Esophagus squamous epithelium (tissue), 5 donors: Measurements from ENCODE around the gene CAMTA1. TPM values are rescaled to one million over a fixed set of nuclear protein-coding genes. Genes with fewer than 3 reads are reported as not detected.

Source experiments
- DNase-seq: peaks from one replicate; lab custom pipeline; 2025; lab: John Stamatoyannopoulos, UW
- H3K27ac ChIP-seq, 4 donors: fragments of 200-600 bp; sonication (generic); one replicate each; pipeline ENCODE4 v1.5.1; 2016 to 2019; ENCODE audit warnings: mild to moderate bottlenecking in 1 of 4
- H3K27me3 ChIP-seq, 4 donors: fragments of 200-600 bp; sonication (generic); 1 replicate in 3 of 4; 2 replicates in 1 of 4; pipeline versions ENCODE4 v1.5.1 to v1.6.0; 2017 to 2021; ENCODE audit warnings: antibody characterized with exemption in 1 of 4
- H3K36me3 ChIP-seq, 3 donors: fragments of 200-600 bp; sonication (generic); one replicate each; pipeline ENCODE4 v1.5.1; 2016 to 2019
- H3K4me1 ChIP-seq, 3 donors: fragments of 200-600 bp; sonication (generic); one replicate each; pipeline ENCODE4 v1.5.1; 2017 to 2019
- H3K4me3 ChIP-seq, 4 donors: fragments of 200-600 bp; sonication (generic); 1 replicate in 3 of 4; 2 replicates in 1 of 4; pipeline ENCODE4 v1.5.1; 2016 to 2019; ENCODE audit warnings: mild to moderate bottlenecking in 2 of 4, moderate library complexity in 1 of 4
- H3K9me3 ChIP-seq, 3 donors: fragments of 200-600 bp; sonication (generic); one replicate each; pipeline ENCODE4 v1.5.1; 2016 to 2019
- CTCF ChIP-seq, 6 experiments: fragments of 450-650 bp in 4 of 6; fragments of 200-600 bp in 2 of 6; sonication (generic) in 2 of 6; IDR thresholded peaks; one replicate each; pipeline ENCODE4 v1.5.1; 2016 to 2019; ENCODE audit warnings: antibody characterized with exemption in 6 of 6, mild to moderate bottlenecking in 4 of 6, moderate library complexity in 4 of 6
- POLR2A ChIP-seq, 4 donors: fragments of 450-650 bp; IDR thresholded peaks; one replicate each; pipeline ENCODE4 v1.6.1; 2017; ENCODE audit warnings: antibody characterized with exemption in 4 of 4, mild to moderate bottlenecking in 4 of 4, moderate library complexity in 3 of 4
- WGBS, 2 donors: methylation state at CpG; one replicate each; pipeline ENCODE4 v1.1.5; 2018; 5-methylcytosine and 5-hydroxymethylcytosine counted together
- intact Hi-C: fragments of 100-400 bp; cut with DNase I; formaldehyde crosslinking; loops from one replicate; pipeline ENCODE4 v1.15.0; 2022
- total RNA-seq, 4 donors: library from RNA; depleted of rRNA; stranded (reverse); fragments of >200 nt; gene quantifications; one replicate each; pipeline ENCODE4 v1.1.0, GENCODE V29; 2016
- donor health status: DM: yes; HTN: yes; CAD: no.

The CAMTA1 gene
- total RNA-seq, 4 donors from 2014 or later, result 31.3 to 77.4 (median 45.9) TPM

- Histone ChIP-seq H3K36me3 (no peaks in the 10 kb centered on the region), H3K4me1 (no peaks in the 10 kb centered on the region), H3K27me3 (peaks cover 0 to 54% (median 0%) of the 10 kb centered on the region in 4 donors), H3K4me3 (no peak overlapping the region), H3K27ac (no peak overlapping the region), H3K9me3 (no peaks in the 10 kb centered on the region)
- intact Hi-C loops, result loop anchor here (10.0 kb wide), 1 partner anchor 602 kb away; no protein-coding TSS in a partner anchor
- TF ChIP-seq POLR2A (IDR thresholded peaks at IDR 0.05) (no peak), CTCF (IDR thresholded peaks at IDR 0.05) (peak in 5 of 6 experiments; percentile 31 to 61 (median 47))
- 51 to 53% methylated on average over 7 to 12 of the region's 17 CpGs for WGBS, 2 donors
- DNase-seq, result no peak
Observed at GRCh38 chr1:7042322-7043190, 257.3 kb downstream of the CAMTA1 start.

- TF ChIP-seq POLR2A (IDR thresholded peaks at IDR 0.05) (no peak), CTCF (IDR thresholded peaks at IDR 0.05) (no peak)
- no peaks in the 10 kb centered on the region for H3K4me1 ChIP-seq
- no peak overlapping the region for H3K4me3 ChIP-seq
- intact Hi-C loops, result loop anchor here (10.0 kb wide), 1 partner anchor 602 kb away; no protein-coding TSS in a partner anchor
- H3K27me3 ChIP-seq, result peaks cover 0 to 54% (median 0%) of the 10 kb centered on the region in 4 donors
- H3K36me3 ChIP-seq, result no peaks in the 10 kb centered on the region
- WGBS, 2 donors, result 66 to 80% methylated on average over 2 to 3 of the region's 6 CpGs
- H3K27ac ChIP-seq, result no peak overlapping the region
- DNase-seq, result no peak
- no peaks in the 10 kb centered on the region for H3K9me3 ChIP-seq
Observed at GRCh38 chr1:7043191-7043549, 257.9 kb downstream of the CAMTA1 start.

- no peak for TF ChIP-seq CTCF (IDR thresholded peaks at IDR 0.05)
- TF ChIP-seq POLR2A (IDR thresholded peaks at IDR 0.05), result no peak
- intact Hi-C loops, result loop anchor here (10.0 kb wide), 1 partner anchor 601 kb away; no protein-coding TSS in a partner anchor
- DNase-seq, result no peak
- Histone ChIP-seq H3K27me3 (peaks cover 0 to 54% (median 0%) of the 10 kb centered on the region in 4 donors), H3K4me3 (no peak overlapping the region), H3K27ac (no peak overlapping the region), H3K4me1 (no peaks in the 10 kb centered on the region), H3K36me3 (no peaks in the 10 kb centered on the region), H3K9me3 (no peaks in the 10 kb centered on the region)
- 53 to 69% methylated on average over 7 to 10 of the region's 26 CpGs for WGBS, 2 donors
Observed at GRCh38 chr1:7043719-7044535, 258.7 kb downstream of the CAMTA1 start.

- Histone ChIP-seq H3K9me3 (no peaks in the 10 kb centered on the region), H3K4me3 (no peak overlapping the region), H3K27ac (no peak overlapping the region), H3K27me3 (peaks cover 0 to 60% (median 0%) of the 10 kb centered on the region in 4 donors), H3K36me3 (no peaks in the 10 kb centered on the region), H3K4me1 (no peaks in the 10 kb centered on the region)
- DNase-seq, result no peak
- intact Hi-C loops, result loop anchor here (10.0 kb wide), 1 partner anchor 599 kb away; no protein-coding TSS in a partner anchor
- no peak for TF ChIP-seq POLR2A (IDR thresholded peaks at IDR 0.05)
- no peak for TF ChIP-seq CTCF (IDR thresholded peaks at IDR 0.05)
- WGBS, 2 donors, result 76 to 80% methylated on average over 1 of the region's 1 CpG
Observed at GRCh38 chr1:7045897-7046296, 260.6 kb downstream of the CAMTA1 start.
